Measurements from ENCODE around the gene GALNT10. TPM values are rescaled to one million over a fixed set of nuclear protein-coding genes. Genes with fewer than 3 reads are reported as not detected.
A peak's percentile ranks its signal among the peaks of the same experiment; 100 is the strongest.

Gene GALNT10
- total RNA-seq, 1 donor from 2014 or later = 39.8 TPM

DNA sequence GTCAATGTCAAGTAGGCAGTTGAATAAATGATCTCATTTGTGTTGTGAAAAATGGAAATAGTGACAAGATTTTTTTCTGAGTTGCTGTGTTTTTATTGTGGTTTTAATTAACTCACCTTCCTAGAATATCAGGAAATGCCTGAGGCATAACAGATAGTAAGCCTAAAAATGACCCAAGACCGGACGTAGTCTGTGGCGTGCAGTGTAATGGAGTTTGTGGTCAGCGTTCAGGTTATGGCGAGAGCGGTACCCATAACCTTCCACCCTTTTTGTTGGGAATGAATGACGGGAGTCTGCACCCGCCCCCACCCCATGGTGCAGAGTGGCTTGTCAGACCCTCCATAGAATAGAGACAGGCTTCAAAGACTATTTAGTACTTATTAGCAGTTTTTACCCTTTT, 119.3 kb downstream of the GALNT10 start:
- TF ChIP-seq, protein P1, sequence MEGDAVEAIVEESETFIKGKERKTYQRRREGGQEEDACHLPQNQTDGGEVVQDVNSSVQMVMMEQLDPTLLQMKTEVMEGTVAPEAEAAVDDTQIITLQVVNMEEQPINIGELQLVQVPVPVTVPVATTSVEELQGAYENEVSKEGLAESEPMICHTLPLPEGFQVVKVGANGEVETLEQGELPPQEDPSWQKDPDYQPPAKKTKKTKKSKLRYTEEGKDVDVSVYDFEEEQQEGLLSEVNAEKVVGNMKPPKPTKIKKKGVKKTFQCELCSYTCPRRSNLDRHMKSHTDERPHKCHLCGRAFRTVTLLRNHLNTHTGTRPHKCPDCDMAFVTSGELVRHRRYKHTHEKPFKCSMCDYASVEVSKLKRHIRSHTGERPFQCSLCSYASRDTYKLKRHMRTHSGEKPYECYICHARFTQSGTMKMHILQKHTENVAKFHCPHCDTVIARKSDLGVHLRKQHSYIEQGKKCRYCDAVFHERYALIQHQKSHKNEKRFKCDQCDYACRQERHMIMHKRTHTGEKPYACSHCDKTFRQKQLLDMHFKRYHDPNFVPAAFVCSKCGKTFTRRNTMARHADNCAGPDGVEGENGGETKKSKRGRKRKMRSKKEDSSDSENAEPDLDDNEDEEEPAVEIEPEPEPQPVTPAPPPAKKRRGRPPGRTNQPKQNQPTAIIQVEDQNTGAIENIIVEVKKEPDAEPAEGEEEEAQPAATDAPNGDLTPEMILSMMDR (conservative IDR thresholded peaks at IDR 0.05) = no peak
- Mint-ChIP-seq H3K27me3 (ENCODE audit: low read depth) (no peaks in the 10 kb centered on the region), H3K36me3 (ENCODE audit: low read depth) (peaks cover 13% of the 10 kb centered on the region), H3K4me1 (peaks cover 11% of the 10 kb centered on the region), H3K9me3 (peaks cover 9% of the 10 kb centered on the region), H3K27ac (ENCODE audit: unreplicated experiment) (no peak overlapping the region), H3K4me3 (no peak overlapping the region)
- DNase-seq (ENCODE audit: low read depth, low spot score) = no peak

DNA sequence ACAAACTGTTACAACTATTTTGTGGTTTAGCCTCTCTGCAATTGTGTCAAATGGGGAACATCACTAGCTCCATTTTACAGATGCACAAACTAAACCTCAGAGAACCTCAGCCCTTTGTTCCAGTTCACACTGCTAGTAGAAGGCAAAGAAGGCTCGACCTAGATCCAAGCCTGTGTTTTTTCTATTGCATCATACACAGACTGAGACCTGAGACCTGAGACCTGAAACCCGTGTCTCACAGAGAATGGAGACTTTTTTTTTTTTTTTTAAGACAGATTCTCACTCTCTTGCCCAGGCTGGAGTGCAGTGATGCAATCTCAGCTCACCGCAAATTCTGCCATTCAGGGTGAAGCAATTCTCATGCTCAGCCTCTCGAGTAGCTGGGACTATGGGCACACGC, 120.8 kb downstream of the GALNT10 start:
- no peak for DNase-seq (ENCODE audit: low read depth, low spot score)
- Mint-ChIP-seq H3K27ac (ENCODE audit: unreplicated experiment) (no peak overlapping the region), H3K4me1 (peaks cover 11% of the 10 kb centered on the region), H3K4me3 (no peak overlapping the region), H3K27me3 (ENCODE audit: low read depth) (no peaks in the 10 kb centered on the region), H3K36me3 (ENCODE audit: low read depth) (peaks cover 3% of the 10 kb centered on the region), H3K9me3 (peaks cover 2% of the 10 kb centered on the region)
- TF ChIP-seq, protein P1 (conservative IDR thresholded peaks at IDR 0.05) = no peak

DNA sequence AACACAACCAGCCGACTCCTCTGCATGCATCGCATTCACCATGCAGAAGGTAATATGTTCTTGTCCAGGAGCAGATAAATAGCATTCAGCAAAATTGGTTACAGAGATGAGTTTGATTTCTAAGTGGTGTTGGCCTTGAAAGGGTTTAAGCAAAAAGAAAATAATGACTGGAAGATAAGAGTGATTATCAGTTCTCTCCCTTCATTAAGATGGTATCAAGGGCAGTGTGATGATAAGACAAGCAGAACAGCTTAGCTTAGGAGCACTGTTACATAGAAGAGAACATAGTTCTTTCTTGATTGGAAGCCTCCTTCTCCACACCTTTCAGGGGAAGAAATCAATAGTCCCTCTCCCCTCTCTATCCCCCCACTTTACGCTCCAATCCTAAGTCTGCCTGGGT, 121.5 kb downstream of the GALNT10 start:
- no peak overlapping the region for H3K27ac Mint-ChIP-seq (ENCODE audit: unreplicated experiment)
- H3K9me3 Mint-ChIP-seq = no peaks in the 10 kb centered on the region
- peaks cover 11% of the 10 kb centered on the region for H3K4me1 Mint-ChIP-seq
- TF ChIP-seq, protein P1 (conservative IDR thresholded peaks at IDR 0.05) = no peak
- no peaks in the 10 kb centered on the region for H3K36me3 Mint-ChIP-seq (ENCODE audit: low read depth)
- no peak for DNase-seq (ENCODE audit: low read depth, low spot score)
- H3K27me3 Mint-ChIP-seq (ENCODE audit: low read depth) = no peaks in the 10 kb centered on the region
- no peak overlapping the region for H3K4me3 Mint-ChIP-seq

DNA sequence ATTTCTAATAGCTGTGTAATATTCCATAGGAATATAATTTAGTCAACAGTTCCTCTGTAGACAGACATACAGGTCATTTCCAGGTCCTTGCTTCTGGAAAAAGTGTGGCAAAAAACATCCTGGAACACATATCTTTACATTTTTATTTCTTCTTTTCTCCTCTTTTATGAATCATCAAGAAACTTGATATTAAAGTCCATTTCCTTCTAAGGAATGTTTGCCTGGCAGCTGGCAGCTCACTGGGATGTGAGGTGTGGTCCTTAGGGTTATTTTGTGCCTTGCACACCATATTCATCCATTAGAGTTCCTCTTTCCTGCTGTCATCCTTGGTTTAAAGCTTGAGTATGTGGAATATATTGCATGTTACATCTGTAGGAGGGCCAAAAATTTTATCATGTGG, 122.0 kb downstream of the GALNT10 start:
- no peak for DNase-seq (ENCODE audit: low read depth, low spot score)
- Mint-ChIP-seq H3K9me3 (no peaks in the 10 kb centered on the region), H3K4me3 (no peak overlapping the region), H3K4me1 (peaks cover 11% of the 10 kb centered on the region), H3K36me3 (ENCODE audit: low read depth) (no peaks in the 10 kb centered on the region), H3K27ac (ENCODE audit: unreplicated experiment) (no peak overlapping the region), H3K27me3 (ENCODE audit: low read depth) (no peaks in the 10 kb centered on the region)
- TF ChIP-seq, protein P1 (conservative IDR thresholded peaks at IDR 0.05) = no peak

DNA sequence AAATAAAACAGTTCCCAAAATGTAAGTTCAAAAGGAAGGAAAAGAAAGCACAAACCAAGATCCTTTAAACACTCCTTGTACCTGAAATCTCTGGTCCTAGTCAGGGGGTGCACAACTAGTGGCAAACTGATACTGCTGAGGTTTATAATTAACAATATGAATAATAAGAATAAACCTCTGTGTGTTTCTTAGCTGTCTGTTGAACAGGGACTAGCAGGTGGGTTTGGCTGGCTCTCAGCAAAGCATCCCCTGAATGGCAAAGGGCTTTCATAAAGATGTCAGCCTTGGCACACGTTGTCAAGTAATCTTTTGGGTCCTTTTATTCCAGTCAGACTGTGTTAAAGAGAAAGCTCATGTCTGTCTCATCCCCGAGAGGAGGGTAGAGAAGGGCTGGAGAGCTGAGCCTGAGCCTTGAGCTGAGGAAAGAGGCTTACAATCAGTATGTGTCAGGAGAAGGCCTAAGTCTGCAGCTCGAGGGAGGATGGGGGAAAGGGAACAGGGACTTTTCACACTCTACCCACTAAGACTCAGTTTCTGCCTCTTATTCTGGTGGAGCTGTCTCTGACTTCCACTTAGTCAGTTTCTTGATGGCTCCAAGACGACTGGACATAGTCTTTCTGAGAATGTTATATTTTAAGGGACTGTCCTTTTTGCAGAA, 123.0 kb downstream of the GALNT10 start:
- TF ChIP-seq, protein P1 (conservative IDR thresholded peaks at IDR 0.05) = no peak
- Mint-ChIP-seq H3K4me1 (peaks cover 11% of the 10 kb centered on the region), H3K4me3 (no peak overlapping the region), H3K36me3 (ENCODE audit: low read depth) (no peaks in the 10 kb centered on the region), H3K27me3 (ENCODE audit: low read depth) (no peaks in the 10 kb centered on the region), H3K9me3 (no peaks in the 10 kb centered on the region), H3K27ac (ENCODE audit: unreplicated experiment) (peak overlapping the region; percentile 31)
- no peak for DNase-seq (ENCODE audit: low read depth, low spot score)

Measured in neural crest cell (in vitro differentiated cells).